ENCODE measurements around the gene THAP5.
"Not testable (repeated sequence)": the region's sequence is repeated elsewhere in the genome, so short reads cannot be mapped to it uniquely, and the experiment has no call there.

Gene THAP5

GRCh38 chr7:108581655-108582491 is 12.4 kb upstream of the THAP5 start:
- no peak for DNase-seq

- no peak for DNase-seq
Observed at GRCh38 chr7:108580298-108580697, 10.8 kb upstream of the THAP5 start.

DNA sequence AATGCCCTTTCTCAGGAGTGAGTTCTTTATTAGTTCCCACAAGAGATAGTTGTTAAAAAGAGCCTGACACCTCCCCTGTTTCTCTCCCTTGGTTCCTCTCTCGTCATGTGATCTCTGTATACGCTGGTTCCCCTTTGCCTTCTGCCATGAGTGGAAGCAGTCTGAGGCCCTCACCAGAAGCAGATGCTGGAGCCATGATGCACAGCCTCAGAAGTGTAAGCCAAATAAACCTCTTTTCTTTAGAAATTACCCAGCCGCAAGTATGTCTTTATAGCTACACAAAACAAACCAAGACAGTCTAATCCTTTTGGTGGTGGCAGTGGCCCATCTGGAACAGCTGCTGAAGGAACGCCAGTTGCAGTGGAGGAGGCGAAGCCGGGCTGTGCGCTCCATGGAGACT is 9.4 kb upstream of the THAP5 start:
- DNase-seq, result no peak

DNA sequence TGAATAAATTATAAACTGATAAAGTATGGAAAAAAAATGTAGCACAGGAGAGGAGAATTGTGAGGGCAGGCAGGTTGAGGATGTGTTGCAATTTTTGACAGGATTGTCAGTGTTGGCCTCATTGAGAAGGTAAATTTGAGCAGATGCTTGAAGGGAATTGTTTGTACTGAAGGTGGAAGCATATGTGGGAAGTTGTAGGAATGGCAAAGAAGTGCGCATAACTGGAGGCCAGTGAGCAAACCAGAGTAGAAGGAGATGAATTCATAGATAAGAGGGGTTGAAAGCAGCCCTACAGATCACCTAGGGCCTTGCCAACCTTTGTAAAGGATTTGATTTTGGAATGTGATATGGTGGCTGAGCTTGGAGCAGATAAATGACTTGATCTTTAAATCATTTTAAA is 6.6 kb upstream of the THAP5 start:
- DNase-seq, result no peak

DNA sequence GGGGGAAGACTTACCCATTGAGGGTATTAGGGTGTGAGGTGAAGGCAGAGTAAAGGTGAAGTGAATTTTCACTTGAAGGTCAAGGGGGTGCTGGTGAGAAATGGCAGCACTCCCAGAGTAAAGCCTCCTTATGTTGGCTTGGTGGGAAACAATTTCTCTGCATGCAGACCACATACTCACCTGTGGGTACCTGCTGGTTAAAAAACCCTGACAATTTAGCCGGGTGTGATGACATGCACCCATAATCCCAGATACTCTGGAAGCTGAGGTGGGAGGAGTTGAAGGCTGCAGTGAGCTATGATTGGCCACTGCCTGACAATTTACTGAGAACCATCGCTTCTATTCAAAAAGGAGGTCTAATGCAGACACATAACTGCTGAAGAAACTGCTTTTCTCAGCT is 5.7 kb upstream of the THAP5 start:
- DNase-seq, result no peak

GRCh38 chr7:108572480-108572879 is 3.0 kb upstream of the THAP5 start:
- no peak for DNase-seq

DNA sequence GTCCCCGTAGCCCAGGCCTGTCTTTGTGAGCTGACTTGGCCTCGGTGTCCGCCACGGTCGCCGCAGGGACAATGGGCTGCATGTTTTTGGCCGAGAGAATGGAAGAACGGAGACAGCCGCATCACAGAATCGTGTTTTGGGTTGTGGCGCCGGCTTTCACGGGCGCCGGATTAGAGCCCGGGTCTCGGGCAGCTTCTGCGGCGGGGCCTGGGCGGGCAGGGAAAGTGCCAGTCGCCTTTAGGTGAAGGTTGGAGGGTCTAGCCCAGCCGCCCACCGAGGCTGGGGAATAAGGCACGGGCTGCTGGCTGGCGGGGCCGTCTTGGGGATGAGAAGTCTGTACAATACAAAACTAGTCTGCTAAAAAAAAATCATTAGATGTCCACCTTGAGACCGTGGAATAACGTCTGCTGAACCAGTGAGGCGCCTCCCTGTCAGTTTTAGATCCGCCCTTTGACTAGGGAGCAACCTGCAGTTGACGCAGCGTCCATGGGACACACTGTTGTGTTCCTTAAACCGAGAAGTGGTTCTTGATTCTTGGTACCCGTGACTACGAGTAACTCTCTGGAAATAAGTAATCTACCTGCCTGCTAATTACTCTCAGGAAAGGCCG is 745 bp upstream of the THAP5 start:
- peak; percentile 30 for DNase-seq

- no peak for DNase-seq
Observed at GRCh38 chr7:108568801-108569380, 615 bp downstream of the THAP5 start.

GRCh38 chr7:108565987-108566386 is 3.5 kb downstream of the THAP5 start:
- DNase-seq, result no peak

DNA sequence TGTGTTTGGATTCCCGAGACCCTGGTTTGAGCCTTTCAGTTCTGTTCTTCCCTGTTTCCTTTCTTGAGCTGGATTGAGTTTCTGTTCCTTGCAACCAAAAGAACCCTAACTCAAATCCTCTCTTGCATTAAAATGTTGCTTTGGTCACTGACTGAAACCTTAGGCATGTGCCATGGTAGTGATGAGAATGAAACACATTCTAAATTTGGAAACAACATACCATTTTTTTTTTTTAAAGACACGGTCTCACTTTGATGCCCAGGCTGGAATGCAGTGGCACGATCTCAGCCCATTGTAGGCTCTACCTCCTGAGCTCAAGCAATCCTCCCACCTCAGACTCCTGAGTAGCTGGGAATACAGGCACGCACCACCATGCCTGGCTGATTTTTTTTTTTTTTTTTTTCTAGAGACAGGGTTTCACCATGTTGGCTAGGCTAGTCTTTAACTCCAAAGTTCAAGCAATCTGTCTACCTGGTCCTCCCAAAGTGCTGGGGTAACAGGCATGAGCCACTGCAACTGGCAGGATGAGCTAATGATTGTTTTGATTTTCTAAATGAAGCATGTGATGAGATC is 8.4 kb downstream of the THAP5 start:
- no peak for DNase-seq

DNA sequence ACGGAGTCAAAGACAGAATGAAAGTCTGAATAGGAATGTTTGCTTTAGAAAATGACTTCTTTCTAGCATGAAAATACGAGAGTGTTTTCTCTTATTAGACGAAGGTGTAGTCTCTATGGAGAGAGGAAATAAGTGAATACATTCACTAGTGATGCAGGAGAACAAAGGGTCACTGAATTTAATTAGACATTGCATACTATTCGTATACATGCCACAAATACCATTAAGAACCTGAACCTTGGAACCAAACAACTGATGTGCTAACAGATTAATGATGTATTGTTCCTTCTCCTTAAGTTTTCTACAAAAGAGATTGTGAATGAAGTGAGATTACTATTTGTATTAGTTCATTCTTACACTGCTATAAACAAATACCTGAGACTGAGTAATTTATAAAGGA is 10.3 kb downstream of the THAP5 start:
- DNase-seq, result no peak

- DNase-seq, result no peak
Observed at GRCh38 chr7:108557617-108558016, 11.9 kb downstream of the THAP5 start.

- no peak for DNase-seq
Observed at GRCh38 chr7:108557191-108557590, 12.3 kb downstream of the THAP5 start.

DNA sequence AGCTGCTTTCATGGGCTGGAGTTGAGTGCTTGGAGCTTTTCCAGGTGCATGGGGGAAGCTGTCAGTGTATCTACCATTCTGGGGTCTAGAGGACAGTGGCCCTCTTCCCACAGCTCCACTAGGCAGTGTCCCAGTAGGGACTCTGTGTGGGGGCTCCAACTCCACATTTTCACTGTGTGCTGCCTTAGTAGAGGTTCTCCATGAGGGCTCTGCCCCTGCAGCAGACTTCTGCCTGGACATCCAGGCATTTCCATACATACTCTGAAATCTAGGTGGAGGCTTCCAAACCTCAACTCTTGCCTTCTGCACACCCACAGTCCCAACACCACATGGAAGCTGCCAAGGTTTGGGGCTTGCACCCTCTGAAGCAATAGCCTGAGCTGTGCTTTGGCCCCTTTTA is 12.8 kb downstream of the THAP5 start:
- DNase-seq, result not testable (repeated sequence)

- DNase-seq, result not testable (repeated sequence)
Observed at GRCh38 chr7:108548141-108548896, 21.2 kb downstream of the THAP5 start.

DNA sequence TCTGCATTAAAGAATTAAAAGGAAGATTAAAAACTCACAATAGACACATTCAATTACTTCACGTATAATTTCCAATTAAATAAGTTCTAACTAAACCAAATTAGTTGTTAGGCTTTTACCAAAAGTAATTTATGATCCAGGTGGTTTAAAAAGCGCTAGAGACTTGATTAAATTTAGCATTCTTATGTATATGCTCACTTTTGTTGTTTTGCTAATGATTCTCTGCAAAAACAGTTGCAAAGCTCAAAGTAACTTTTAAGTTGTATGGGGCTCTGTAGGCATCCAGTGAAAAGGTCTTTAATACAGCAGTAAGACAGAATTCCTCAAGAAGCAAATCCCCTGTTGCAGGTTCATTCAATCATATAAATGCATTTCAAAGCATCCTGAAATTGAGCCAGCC is 28.0 kb downstream of the THAP5 start:
- DNase-seq, result no peak

DNA sequence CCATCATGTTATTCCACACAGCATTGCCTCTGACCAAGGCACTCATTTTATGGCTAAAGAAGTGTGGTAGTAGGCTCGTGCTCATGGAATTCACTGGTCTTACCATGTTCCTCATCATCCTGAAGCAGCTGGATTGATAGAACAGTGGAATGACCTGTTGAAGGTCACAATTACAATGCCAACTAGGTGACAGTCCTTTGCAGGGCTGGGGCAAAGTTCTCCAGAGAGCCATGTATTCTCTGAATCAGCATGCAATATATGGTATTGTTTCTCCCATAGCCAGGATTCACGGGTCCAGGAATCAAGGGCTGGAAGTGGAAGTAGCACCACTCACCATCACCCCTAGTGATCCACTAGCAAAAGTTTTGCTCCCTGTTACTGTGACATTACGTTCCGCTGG is 30.8 kb downstream of the THAP5 start:
- not testable (repeated sequence) for DNase-seq

DNA sequence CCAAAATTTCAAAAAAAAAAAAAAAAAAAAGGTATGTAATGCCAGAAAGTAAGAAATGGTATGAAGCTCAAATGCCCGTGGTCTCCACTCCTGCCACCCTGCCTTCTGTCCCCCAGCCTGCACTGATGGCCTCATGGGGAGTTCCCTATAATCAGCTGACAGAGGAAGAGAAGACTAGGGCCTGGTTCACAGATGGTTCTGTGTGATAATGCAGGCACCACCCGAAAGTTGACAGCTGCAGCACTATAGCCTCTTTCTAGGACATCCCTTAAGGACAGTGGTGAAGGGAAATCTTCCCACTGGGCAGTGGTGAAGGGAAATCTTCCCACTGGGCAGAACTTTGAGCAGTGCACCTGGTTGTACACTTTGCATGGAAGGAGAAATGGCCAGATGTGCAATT is 31.3 kb downstream of the THAP5 start:
- not testable (repeated sequence) for DNase-seq

- no peak for DNase-seq
Observed at GRCh38 chr7:108537229-108537628, 32.3 kb downstream of the THAP5 start.

DNA sequence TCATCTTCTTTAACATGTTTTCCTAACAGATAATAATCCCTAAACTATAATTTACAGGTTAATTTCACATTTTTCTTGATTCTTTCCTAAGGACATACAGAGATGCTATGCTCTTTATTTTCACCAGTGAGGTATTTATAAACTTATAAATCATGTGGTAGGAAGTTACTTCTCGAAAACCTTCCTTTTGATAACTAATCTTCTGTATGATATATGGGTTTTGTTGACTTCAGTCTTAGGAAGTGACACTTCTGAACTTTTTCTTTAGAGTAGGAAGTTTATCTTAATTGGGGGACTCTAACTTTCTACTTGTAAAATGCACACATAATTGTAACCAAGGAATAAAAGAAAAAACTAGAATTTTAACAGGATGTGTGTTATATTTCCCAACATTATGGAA is 33.8 kb downstream of the THAP5 start:
- DNase-seq, result no peak

GRCh38 chr7:108535257-108535656 is 34.2 kb downstream of the THAP5 start:
- DNase-seq, result no peak

GRCh38 chr7:108533712-108534111 is 35.8 kb downstream of the THAP5 start:
- no peak for DNase-seq

DNA sequence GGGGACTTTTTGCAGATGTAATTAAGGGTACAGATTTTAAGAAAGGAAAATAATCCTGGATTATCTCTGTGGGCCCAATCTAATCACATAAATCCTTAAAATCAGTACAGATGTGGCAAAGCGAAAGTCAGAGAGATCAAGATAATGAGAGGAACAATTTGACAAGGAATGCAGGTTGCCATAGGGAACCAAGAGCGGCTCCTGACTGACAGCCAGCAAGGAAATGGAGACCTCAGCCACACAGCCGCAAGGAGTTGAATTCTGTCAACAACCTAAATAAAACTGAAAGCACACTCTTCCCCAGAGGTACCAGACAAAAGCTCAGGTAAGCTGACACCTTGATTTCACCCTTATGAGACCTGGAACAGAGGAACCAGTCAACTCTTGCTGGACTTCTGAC is 40.2 kb downstream of the THAP5 start:
- peak; percentile 90 for DNase-seq
